Esophagus muscularis mucosa (tissue), 4 donors: ENCODE measurements around the gene LIN7C.

Experiments
- CTCF ChIP-seq, 3 experiments: fragments of 200-600 bp in 2 of 3; fragments of 450-650 bp in 1 of 3; sonication (generic) in 2 of 3; IDR thresholded peaks; one replicate each; pipeline ENCODE4 v1.5.1; 2017 to 2019; ENCODE audit warnings: antibody characterized with exemption in 3 of 3, mild to moderate bottlenecking in 2 of 3, moderate library complexity in 1 of 3
- EP300 ChIP-seq: sonication (generic); formaldehyde crosslinking; IDR thresholded peaks from one replicate; pipeline ENCODE4 v1.6.1; 2017; ENCODE audit warnings: antibody characterized with exemption
- POLR2A ChIP-seq: fragments of 450-650 bp; IDR thresholded peaks from one replicate; pipeline ENCODE4 v1.6.1; 2017; ENCODE audit warnings: antibody characterized with exemption, moderate library complexity, mild to moderate bottlenecking, low read depth
- POLR2AphosphoS5 ChIP-seq, 2 donors: sonication (generic); formaldehyde crosslinking; IDR thresholded peaks; one replicate each; pipeline ENCODE4 v1.6.1; 2017; ENCODE audit warnings: antibody characterized with exemption in 2 of 2

- TF ChIP-seq CTCF (IDR thresholded peaks at IDR 0.05): no peak
- no peak for TF ChIP-seq EP300
- no peak for TF ChIP-seq POLR2A
- no peak for TF ChIP-seq POLR2AphosphoS5 (IDR thresholded peaks at IDR 0.05)
Measured at GRCh38 chr11:27466363-27466762, 40.2 kb downstream of the LIN7C start.
